NCI-H2107 treated with DMSO at 0.1 percent for 48 hours (cell line): ENCODE results near the gene PLD4.
"Not testable (repeated sequence)": the region's sequence is repeated elsewhere in the genome, so short reads cannot be mapped to it uniquely, and the experiment has no call there.

Experiments
- DNase-seq: peaks from one replicate; lab custom pipeline; 2025; ENCODE audit not compliant: unreplicated experiment; lab: John Stamatoyannopoulos, UW

The PLD4 gene

DNA sequence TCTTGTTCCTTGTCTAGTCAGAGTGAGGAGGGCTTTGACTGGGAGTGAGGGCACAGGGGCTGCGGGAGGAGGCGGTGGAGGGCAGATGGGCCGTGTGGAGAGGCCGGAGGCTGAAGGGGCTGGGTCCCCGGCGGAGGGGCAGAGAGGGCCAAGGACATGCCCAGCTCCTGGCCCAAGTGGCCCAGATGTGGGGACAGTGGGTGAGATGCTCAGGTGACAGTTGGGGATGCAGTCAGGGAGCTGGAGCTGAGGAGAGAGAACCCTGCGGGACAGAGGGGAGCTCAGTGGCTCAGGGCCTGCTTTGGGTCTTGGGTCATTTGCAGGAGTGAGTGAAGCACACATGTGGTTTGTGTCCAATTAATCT, 26.5 kb upstream of the PLD4 start:
- DNase-seq: no peak

DNA sequence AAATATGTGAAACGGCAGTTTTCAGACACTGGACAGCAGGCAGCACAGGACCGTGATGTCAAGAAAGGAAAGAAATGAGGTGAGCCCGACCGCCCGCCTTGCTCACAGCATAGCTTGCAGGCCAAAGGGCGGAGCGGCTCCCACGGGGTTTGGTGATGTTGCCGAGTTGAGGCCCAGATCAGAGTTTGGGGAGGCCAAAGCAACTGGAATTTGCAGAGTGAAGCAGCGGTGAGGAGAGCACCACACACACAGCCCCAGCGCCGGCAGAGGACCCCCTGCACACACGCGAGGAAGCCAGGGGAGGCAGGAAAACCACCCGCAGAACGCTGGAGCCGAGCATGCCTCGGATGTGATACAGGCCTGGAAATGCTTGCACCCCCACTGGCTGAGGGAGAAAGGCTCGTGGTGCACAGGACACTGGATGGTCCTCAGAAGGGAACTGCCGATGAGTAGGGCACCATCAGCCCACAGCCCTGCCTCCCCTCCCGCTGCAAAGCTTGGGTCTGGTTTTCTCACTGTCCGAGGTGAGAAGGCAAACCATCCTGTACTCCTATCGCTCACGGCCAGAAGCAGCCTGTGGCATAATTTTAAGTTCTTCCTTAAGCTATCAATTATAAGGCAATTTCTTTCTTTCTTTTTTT, 25.7 kb upstream of the PLD4 start:
- DNase-seq: no peak

DNA sequence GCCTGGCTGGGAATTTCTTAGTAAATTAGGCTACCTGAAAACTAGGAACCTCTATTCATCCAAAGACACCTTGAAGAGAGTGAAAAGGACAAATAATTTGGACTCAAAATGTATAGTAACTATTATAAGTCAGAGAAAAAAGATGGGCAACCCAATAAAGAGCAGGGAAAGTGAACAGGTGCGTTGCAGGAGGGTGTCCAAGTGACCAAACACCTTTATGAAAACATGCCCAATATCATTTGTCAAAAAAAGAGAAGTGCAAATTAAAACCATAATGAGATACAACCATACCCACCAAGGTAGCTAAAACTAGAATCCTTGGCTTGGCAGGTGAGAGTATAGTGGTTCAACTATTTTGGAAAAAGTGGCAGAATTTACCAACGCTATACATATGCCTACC, 24.9 kb upstream of the PLD4 start:
- DNase-seq: no peak

DNA sequence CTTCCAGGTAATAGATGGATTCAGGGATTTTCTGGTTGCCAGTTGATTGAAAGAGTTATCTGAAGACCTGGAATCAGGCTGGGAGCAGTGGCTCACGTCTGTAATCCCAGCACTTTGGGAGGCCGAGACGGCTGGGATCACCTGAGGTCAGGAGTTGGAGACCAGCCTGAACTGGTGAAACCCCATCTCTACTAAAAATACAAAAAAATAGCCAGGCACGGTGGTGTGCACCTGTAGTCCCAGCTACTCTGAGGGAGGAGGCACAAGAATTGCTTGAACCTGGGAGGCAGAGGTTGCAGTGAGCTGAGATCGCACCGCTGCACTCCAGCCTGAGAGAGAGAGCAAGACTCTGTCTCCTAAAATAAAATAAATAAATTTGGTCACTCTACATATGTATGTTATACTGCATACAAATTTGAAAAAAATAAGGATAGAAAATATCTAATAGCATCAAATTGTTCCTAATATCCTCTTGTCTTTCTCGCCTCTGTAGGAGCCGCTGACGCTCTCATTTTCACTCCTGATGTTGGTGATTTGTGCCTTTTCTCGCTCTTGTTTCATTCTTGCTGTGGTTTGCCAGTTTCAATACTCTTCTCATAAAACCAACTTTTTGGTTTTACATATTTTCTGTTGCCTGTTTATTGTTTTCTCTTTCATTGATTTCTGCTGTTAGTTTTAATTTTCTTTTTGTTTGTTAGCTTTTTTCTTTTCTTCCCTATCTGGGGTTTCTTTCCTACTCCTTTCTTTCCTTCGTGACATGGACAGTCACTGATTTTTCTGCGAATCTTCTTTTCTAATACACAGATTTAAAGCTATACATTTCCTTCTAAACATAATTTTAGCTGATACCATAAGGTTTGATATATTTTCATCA, 23.8 kb upstream of the PLD4 start:
- no peak for DNase-seq

DNA sequence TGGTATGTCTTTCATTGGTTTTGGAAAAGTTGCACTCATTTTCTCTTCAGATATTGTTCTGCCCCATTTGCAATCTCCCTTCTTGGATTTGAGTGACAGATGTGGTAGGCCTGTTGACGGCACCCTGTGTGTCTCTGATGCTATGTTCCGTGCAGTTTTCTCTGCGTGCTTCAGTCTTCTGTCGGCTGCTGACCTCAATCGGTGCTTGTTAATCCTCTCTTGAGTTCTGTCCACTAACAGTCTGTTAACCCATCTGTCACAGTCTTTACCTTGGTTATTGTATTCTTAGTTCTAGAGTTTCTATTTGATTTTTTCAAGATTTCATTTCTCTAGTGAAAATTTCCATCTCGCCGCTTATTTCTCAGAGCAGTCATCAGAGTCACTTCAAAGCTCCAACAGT, 20.7 kb upstream of the PLD4 start:
- no peak for DNase-seq

DNA sequence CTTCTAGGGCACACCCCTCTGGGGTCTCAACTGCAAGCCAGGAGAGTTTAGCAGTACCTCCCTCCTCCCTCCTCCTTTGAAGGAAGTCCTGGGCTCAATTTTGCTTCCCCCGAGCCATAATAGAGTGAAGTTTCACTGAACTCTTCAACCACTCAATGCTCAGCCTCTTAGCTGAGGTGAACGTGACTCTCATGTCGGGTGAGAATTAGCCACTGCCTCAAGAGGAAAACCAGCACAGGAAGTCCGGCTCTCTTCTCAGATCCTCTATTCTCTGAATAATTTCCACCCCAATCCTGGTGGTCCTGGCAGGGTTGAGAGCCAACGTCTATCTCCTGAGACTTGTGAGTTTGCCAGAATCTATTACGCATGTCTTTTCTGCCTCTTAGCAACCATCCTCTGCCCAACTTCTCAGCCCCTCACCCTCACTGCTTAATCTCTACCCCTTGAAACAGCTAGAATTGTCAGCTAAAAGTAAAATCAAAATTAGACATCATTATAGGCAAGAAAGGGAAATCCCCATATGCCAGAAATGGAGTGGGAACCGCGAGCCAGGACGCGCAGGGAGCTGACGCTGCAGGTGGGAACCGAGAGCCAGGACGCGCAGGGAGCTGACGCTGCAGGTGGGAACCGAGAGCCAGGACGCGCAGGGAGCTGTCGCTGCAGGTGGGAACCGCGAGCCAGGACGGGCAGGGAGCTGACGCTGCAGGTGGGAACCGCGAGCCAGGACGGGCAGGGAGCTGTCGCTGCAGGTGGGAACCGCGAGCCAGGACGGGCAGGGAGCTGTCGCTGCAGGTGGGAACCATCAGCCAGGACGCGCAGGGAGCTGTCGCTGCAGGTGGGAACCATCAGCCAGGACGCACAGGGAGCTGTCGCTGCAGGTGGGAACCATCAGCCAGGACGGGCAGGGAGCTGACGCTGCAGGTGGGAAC, 19.8 kb upstream of the PLD4 start:
- DNase-seq: not testable (repeated sequence)

DNA sequence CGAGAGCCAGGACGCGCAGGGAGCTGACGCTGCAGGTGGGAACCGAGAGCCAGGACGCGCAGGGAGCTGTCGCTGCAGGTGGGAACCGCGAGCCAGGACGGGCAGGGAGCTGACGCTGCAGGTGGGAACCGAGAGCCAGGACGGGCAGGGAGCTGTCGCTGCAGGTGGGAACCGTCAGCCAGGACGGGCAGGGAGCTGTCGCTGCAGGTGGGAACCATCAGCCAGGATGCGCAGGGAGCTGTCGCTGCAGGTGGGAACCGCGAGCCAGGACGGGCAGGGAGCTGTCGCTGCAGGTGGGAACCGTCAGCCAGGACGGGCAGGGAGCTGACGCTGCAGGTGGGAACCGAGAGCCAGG, 19.1 kb upstream of the PLD4 start:
- DNase-seq: not testable (repeated sequence)

DNA sequence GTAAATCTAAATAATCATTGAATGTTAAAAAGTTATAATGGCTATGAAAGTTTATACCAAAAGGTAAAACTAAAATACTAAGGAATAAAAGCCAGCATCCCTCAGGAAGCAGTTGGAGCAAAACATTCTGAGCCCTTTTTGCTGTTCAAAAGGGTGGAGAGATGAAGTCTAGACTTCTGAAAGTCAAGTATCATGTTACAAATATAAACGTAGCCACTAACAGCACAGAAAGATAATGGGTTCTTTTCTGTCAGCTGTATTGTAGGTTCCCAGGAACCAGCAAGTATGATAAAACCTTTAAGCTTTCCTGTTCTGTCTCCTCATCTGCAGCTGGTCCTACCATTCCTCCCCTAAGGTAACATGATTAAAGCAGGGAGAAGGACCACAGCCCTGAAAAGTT, 16.4 kb upstream of the PLD4 start:
- peak; percentile 45 for DNase-seq

DNA sequence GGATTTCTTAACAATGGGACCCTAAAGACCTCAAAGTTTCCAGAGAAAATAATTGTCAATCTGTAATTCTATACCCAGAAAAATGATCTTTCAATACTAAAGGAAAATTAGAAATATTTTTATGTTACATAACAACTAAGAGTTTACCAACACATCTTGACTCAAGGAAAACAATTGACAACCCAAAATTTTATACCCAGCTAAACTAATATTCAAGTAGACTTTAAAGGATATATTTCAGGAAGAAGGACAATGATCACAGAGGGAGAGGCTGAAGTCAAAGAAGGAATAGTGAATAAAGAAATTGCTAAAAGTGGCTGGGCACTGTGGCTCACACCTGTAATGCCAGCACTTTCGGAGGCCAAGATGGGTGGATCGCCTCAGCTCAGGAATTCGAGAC, 12.6 kb upstream of the PLD4 start:
- no peak for DNase-seq

DNA sequence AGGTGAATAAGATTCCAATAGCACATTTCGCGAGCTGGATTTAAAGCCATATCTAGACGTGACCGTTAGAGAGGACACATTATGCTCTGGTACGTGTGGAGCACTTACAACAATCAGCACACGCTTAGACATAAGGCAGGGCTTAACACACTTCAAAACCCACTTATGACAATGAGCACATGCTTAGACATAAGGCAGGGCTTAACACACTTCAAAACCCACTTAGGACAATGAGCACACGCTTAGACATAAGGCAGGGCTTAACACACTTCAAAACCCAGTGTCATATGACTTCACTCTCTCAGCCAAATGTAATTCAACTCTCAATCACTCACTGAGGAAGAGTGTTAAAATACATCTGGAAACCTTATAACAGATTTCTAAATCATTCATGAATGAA, 11.2 kb upstream of the PLD4 start:
- peak; percentile 96 for DNase-seq

DNA sequence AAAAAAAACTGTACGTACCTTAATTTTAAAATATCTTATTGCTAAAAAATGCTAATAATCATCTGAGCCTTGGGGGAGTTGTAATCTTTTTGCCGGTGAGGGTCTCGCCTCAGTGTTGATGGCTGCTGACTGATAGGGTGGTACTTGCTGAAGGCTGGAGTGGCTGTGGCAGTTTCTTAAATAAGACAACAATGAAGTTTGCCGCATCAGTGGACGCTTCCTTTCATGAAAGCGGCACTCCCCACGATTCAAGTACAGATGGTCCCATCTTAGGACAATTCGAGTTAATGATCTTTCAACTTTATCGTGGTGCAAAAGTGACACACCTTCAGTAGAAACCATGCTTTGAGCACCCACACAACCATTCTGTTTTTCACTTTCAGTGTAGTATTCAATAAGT, 7.6 kb upstream of the PLD4 start:
- no peak for DNase-seq

DNA sequence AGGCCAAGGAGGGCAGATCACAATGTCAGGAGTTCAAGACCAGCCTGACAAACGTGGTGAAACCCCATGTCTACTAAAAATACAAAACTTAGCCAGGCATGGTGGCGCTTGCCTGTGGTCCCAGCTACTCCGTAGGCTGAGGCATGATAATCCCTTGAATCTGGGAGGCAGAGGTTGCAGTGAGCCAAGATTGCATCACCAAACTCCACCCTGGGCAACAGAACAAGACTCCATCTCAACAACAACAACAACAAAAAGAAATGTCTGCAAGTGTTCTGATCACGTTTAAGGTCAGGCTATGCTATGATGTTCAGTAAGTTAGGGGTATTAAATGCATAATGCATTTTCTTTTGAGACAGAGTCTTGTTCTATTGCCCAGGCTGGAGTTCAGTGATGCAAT, 6.7 kb upstream of the PLD4 start:
- no peak for DNase-seq

DNA sequence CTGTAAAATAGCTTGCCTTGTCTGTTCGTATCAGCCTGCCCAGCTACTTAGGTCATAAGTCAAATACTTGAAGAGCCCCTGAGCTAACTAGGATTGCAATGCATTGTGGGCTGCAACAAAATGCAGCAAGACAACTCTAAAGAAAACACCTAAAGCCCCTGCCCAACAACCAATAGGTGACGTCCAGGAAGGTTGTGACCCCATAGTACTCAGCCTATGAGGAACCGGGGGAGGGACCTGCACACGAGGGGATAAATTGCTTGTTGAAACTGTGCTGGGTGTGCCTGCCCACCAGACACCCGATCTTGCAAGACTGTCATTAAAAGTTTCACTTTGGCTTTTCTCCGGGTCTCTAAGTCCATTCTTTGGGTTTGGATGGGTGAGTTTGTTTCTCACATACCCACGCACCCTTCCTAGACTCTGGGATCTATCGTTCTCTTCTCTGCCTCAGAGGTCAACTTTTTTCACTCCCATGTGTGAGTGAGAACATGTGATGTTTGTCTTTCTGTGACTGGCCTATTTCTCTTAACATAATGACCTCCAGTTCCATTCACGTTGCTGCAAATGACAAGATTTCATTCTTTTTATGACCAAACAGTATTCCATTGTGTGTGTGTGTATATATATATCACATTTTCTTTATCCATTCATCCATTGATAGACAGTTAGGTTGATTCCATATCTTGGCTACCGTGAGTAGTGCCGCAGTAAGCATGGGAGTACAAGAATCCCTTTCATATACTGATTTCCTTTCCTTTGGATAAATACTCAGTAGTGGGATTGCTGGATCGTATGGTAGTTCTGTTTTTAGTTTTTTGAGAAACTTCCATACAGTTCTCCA, 5.3 kb upstream of the PLD4 start:
- DNase-seq: not testable (repeated sequence)

DNA sequence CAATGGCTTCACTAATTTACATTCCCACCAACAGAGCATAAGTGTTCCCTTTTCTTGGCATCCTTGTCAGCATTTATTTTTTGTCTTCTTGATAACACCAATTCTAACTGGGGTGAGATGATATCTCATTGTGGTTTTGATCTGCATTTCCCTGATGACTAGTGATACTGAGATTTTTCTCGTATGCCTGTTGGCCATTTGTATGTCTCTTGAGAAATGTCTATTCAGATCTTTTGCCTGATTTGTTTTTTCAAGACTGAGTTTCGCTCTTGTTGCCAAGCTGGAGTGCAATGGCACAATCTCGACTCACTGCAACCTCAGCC, 4.7 kb upstream of the PLD4 start:
- no peak for DNase-seq

DNA sequence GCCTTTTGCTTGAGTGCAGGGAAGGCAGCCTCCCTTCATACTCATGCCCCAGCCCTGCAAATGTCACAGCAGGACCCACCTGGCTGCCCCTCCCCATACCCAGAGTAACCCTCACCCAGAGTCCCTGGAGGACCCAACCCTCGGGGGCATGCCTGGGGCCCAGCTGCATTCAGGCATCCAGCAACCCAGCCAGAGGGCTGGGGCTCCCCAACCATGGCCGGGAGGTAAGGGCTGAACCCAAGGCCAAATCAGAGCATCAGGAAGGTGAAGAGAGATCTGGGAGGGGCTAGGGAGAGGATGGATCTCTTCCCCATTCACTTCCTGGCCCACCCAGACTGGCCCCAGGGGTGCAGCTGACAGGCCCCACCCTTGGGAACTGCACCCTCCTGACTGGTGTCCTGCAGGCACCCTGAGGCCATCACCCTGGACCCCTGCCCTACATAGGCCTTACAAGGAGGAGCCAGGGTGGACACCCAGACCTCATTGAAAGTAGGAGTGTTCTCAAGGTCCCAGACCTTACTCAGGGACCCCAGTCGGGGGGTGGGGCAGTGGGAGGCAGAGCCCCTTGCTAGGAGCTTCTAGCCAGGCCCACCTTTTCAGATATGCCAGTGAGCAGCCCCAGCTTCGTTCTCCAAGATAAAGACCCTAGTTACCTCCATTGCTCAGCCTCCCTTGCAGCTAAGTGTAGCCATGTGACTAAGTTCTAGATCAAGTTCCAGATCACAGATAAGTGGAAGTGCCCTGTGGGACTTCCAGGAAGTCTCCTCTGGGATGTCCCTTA, 849 bp upstream of the PLD4 start:
- DNase-seq: no peak

DNA sequence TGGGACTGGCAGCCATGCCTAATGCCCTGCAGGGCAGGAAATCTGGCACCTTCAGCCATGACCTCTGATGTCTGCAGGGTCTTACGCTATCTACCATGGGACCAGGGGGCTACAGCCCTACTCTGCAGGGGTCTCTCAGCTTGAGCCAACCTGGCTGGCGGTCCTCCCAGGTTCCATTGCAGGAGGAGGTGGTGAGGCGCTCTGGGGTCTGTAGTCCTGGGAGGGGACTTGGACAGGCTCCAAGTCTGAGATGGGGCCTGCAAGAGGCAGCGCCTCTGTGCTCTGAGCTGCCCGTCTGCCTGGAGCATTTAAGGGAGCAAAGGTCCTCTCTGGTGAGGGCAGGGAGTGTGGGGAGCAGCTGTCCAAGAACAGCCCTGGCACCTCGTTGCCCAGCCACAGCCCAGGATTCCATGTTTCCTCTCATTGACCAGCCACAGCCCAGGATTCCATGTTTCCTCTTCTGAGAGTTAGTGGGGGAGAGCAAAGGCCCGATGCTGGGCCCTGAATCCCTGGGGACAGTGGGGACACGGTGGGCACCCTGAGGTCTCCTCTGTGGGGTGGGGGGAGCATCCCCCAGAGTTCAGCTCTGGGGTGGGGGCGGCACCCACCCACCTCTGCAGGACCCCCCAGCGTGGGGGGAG, 655 bp downstream of the PLD4 start:
- DNase-seq: no peak

DNA sequence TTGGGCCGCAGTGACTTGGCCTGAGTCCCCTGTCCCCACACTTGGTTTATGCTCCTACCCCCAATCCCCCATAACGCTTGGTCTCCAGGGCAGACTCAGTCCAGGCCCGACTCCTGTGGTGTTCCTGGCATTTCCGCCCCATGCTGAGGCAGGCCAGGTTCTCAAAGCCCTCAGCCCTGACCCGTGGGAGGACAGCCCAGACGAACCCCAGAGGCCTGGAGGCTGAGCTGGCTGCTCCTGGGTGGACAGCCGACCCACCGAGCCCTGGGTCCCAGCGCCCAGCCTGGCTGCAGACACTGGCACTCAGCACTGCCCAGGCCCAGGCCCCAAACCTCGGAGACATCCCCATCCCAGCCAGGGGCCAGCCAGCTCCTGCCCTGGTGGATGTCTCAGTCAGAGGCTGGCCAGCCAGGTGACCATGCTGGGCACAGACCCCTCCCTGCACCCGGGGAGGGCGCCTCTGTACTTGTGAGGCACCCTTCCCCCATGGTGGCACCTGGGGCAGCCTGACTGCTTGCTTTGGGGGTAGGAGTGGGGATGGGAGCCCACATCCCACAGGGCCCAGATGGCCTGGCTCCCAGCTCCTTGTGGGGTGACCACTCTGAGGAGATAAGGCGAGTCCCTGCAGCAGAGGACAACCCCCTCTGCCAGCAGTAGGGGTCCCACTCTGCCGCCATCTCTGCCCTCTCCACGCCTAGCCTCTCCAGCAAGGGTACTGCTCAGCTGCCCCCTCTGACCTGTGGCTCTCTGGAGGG, 1.4 kb downstream of the PLD4 start:
- DNase-seq: no peak

DNA sequence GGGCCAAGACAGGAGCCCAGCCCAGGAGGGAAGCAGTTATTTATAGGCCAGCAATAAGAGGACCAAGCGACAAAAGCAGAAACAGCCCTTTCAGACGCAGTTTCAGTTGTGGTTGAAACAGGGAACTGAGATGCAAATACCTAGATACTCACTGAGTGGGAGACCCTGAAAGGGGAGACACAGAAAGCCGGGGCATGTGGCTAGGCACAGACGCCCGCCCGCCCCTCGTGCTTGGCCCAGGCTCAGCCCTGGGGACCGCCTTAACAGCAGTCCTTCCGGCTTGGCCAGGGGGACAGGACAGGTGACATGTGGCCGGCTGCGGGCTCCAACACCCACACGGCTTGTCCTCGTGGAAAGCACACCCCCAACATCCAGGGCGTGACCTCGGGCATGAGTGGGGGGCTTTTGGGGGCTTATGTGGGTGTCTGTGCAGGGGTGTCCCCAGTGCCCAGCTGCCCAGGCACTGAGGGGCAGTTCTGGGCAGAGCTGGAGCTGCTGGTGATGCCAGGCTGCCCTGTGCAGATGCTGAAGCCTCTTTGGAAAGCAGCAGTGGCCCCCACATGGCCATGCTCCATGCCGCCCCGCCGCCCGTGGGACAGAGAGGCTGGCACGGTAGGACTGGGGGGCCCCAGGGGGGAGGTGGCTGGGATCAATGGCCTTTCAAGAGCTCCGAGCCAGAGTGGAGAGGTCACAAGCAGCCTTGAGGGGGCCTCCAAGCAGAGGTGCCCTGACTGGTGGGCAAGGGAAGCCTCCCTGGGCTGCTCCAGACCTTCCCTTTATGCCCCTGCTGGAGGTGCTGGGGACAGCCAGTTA, 2.1 kb downstream of the PLD4 start:
- DNase-seq: no peak
